Lower leg skin (tissue), 4 donors: ENCODE data around the gene PARP11. TPM values are rescaled to one million over a fixed set of nuclear protein-coding genes. Genes with fewer than 3 reads are reported as not detected.

Source experiments
- DNase-seq, 2 donors: peaks; one replicate each; pipeline ENCODE4 v3.0.0-alpha.2; 2019; ENCODE audit warnings: low spot score in 2 of 2
- H3K4me3 ChIP-seq: fragments of 200-600 bp; sonication (generic); 2 replicates; pipeline ENCODE4 v1.5.1; 2017; ENCODE audit warnings: mild to moderate bottlenecking, low read depth; ENCODE audit not compliant: poor library complexity, severe bottlenecking
- CTCF ChIP-seq, 3 donors: fragments of 450-650 bp; IDR thresholded peaks; one replicate each; pipeline ENCODE4 v1.5.1; 2016; ENCODE audit warnings: antibody characterized with exemption in 3 of 3, mild to moderate bottlenecking in 3 of 3, moderate library complexity in 2 of 3
- POLR2A ChIP-seq, 2 donors: fragments of 450-650 bp; IDR thresholded peaks; one replicate each; pipeline ENCODE4 v1.6.1; 2016 to 2017; ENCODE audit warnings: antibody characterized with exemption in 2 of 2, mild to moderate bottlenecking in 1 of 2, moderate library complexity in 1 of 2
- WGBS, 2 donors: methylation state at CpG; one replicate each; pipeline ENCODE4 v1.1.5; 2018; 5-methylcytosine and 5-hydroxymethylcytosine counted together
- intact Hi-C: fragments of 100-400 bp; cut with DNase I; formaldehyde crosslinking; loops from one replicate; pipeline ENCODE4 v1.15.0; 2023; ENCODE audit warnings: low total_unique reads
- total RNA-seq, 4 donors: library from RNA; depleted of rRNA; stranded (reverse); fragments of >200 nt; gene quantifications; one replicate each; pipeline ENCODE4 v1.1.0, GENCODE V29; 2016

The PARP11 gene
- total RNA-seq, 4 donors from 2014 or later: 0.34 to 4.2 (median 2.0) TPM

DNA sequence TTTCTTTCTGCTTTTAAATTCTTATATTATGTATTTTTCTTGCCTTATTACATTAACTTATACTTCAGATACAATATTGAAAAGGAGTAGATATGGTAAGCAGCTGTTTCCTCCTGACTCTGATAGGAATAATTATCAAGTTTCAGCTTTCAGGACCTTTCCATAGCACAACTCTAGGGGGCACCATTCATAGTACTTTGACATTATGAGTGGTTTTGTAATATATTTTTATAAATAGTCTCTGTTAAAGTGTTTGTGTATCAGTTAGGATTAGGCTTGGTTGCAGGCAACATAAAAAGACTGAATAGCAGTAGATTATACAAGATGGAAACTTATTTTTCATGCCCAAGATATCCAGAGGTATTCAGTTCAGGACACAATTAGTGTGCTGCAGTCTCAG, 27.9 kb upstream of the PARP11 start:
- intact Hi-C loops: no loop called here
- no peak for DNase-seq
- TF ChIP-seq POLR2A (IDR thresholded peaks at IDR 0.05) (no peak), CTCF (IDR thresholded peaks at IDR 0.05) (no peak)
- H3K4me3 ChIP-seq: no peak overlapping the region

DNA sequence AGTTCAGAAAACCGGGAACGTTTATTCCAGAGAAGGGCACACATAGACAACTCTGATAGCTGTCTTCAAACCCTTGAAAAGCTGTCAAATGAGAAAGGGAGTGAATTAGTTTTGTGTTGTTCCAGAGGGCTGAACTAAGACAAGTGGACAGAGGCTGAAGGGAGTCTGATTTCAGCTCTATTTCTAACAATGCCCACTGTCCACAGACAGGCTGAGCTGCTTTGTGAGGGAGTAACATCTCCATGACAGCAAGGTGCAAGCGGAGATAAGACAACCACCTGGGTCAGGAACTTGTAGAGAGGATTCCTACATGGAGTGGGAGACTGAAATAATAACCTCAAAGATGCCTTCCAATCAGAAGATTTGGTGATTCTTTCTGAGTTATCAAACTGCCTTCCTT, 25.6 kb upstream of the PARP11 start:
- intact Hi-C loops: no loop called here
- DNase-seq: no peak
- no peak overlapping the region for H3K4me3 ChIP-seq
- WGBS, 2 donors: 91 to 94% methylated on average over 3 of the region's 3 CpGs
- no peak for TF ChIP-seq POLR2A (IDR thresholded peaks at IDR 0.05)
- TF ChIP-seq CTCF (IDR thresholded peaks at IDR 0.05): no peak

DNA sequence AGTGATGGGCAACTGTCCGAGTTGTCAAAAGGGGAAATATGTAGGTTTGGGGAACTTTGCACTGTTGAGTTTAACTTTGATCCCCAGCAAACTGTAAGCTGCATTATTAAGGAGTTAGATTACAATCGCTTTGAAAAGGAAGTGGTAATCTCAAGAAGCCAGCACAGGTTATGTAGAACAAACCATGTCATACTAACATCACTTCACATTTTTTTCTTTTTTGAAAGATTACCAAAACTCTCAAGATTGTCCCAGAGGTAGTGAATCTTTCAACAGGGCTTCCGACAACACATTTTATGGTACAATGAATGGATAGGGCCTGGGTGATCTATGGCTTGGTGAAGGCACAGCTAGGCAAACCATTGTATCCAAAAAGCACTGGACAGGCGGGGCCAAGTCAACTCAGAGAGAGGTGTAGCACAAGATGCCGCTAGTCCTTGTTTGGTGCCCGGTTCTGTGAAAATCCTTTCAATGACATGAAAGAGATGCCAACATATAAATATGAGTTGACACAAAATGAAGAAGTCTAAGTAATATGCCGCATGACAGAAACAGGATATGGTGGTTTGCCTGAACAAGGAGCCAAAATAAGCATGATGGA, 24.3 kb upstream of the PARP11 start:
- no peak overlapping the region for H3K4me3 ChIP-seq
- DNase-seq: no peak
- no peak for TF ChIP-seq CTCF (IDR thresholded peaks at IDR 0.05)
- no peak for TF ChIP-seq POLR2A (IDR thresholded peaks at IDR 0.05)
- intact Hi-C loops: no loop called here
- WGBS, 2 donors: 64 to 72% methylated on average over 7 of the region's 7 CpGs

DNA sequence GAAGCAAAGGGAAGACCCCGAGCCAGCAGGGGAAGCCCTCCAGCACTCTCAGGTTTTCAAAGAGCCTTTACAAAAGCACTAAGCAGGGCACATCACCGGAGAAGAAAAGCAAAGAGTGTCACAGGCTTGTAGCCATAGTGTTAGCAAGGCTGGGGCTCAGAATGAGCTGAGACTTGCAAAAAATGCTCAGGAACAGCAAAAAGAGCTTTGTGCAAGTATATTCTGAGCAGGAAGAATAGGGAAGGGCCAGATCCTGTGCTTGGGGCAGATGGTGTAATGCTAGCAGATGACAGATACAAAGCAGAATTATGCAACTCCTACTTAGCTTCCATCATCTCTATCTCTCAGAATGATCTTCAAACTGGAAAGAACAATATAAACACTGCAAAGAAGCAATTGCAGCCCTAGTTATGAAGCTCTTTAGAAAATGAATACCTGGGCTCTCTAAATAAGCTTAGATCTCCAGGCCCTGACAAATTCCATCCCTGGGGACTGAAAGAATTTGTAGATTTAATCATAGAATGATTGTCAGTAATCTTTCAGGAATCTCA, 23.7 kb upstream of the PARP11 start:
- intact Hi-C loops: no loop called here
- TF ChIP-seq POLR2A (IDR thresholded peaks at IDR 0.05): no peak
- no peak for TF ChIP-seq CTCF (IDR thresholded peaks at IDR 0.05)
- 21 to 31% methylated on average over 2 of the region's 2 CpGs for WGBS, 2 donors
- peak in 1 of 2 donors; percentile 19 for DNase-seq
- no peak overlapping the region for H3K4me3 ChIP-seq

DNA sequence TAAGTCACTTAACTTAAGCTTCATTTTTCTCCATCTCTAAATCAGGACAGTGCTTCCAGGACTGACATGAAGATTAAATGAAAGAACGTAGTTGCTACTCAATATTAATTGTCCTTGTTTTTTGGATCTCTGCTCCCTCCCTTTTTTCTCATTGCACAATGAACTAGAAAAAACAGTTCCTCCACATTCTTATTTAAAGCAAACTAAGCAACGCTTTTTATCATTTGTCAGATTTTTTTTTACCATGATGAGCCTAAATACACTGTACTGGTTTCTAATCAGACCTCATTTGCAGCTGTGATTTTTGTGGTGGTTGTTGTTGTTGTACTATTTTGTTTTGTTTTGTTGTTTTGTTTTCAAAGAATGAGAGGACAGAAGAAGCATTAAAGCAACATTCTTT, 23.2 kb upstream of the PARP11 start:
- WGBS, 2 donors: 38 to 41% methylated on average over 2 of the region's 2 CpGs
- TF ChIP-seq CTCF (IDR thresholded peaks at IDR 0.05) (no peak), POLR2A (IDR thresholded peaks at IDR 0.05) (no peak)
- intact Hi-C loops: no loop called here
- no peak overlapping the region for H3K4me3 ChIP-seq
- DNase-seq: no peak

- TF ChIP-seq CTCF (IDR thresholded peaks at IDR 0.05) (no peak), POLR2A (IDR thresholded peaks at IDR 0.05) (no peak)
- intact Hi-C loops: no loop called here
- 92 to 97% methylated on average over 2 of the region's 2 CpGs for WGBS, 2 donors
Measured at GRCh38 chr12:3892631-3893030, 19.4 kb upstream of the PARP11 start.

More at GRCh38 chr12:3892631-3893030, 19.4 kb upstream of the PARP11 start:
- H3K4me3 ChIP-seq: no peak overlapping the region
- DNase-seq: no peak
